A172 (cell line): ENCODE results near the gene ANGPTL1. TPM values are rescaled to one million over a fixed set of nuclear protein-coding genes. Genes with fewer than 3 reads are reported as not detected.
"Not testable (repeated sequence)": the region's sequence is repeated elsewhere in the genome, so short reads cannot be mapped to it uniquely, and the experiment has no call there.

Experiments used
- DNase-seq: peaks from one replicate; pipeline ENCODE4 v3.0.0-alpha.2; 2015; ENCODE audit warnings: low spot score
- total RNA-seq: library from RNA; depleted of rRNA; stranded (reverse); fragments of >200 nt; shearing (Covaris generic); gene quantifications from 2 replicates; pipeline ENCODE4 v1.2.3, GENCODE V29; 2014; rRNA removed

The ANGPTL1 gene
- total RNA-seq, 1 experiment from 2014 or later: not detected

- no peak for DNase-seq
These were observed 3.2 kb downstream of the ANGPTL1 start for GRCh38 chr1:178867670-178868069.

- DNase-seq: peak; percentile 40
These were observed 6.6 kb downstream of the ANGPTL1 start for GRCh38 chr1:178864326-178864725.

- DNase-seq: no peak
These were observed 8.0 kb downstream of the ANGPTL1 start for GRCh38 chr1:178862864-178863263.

GRCh38 chr1:178862416-178862815 lies 8.5 kb downstream of the ANGPTL1 start:
- no peak for DNase-seq

- no peak for DNase-seq
These were observed 13.8 kb downstream of the ANGPTL1 start for GRCh38 chr1:178857126-178857525.

- no peak for DNase-seq
These were observed 21.0 kb downstream of the ANGPTL1 start for GRCh38 chr1:178849918-178850317.

- not testable (repeated sequence) for DNase-seq
These were observed 23.0 kb downstream of the ANGPTL1 start for GRCh38 chr1:178847919-178848318.

GRCh38 chr1:178847396-178847849 lies 23.5 kb downstream of the ANGPTL1 start:
- DNase-seq: peak; percentile 53

GRCh38 chr1:178846306-178846705 lies 24.6 kb downstream of the ANGPTL1 start:
- DNase-seq: no peak

- no peak for DNase-seq
These were observed 26.4 kb downstream of the ANGPTL1 start for GRCh38 chr1:178844436-178844835.

- no peak for DNase-seq
These were observed 45.7 kb downstream of the ANGPTL1 start for GRCh38 chr1:178825167-178825566.

GRCh38 chr1:178821134-178821866 lies 49.6 kb downstream of the ANGPTL1 start:
- no peak for DNase-seq

- DNase-seq: no peak
These were observed 51.8 kb downstream of the ANGPTL1 start for GRCh38 chr1:178819123-178819522.

GRCh38 chr1:178818416-178818815 lies 52.5 kb downstream of the ANGPTL1 start:
- DNase-seq: no peak

- no peak for DNase-seq
These were observed 60.3 kb downstream of the ANGPTL1 start for GRCh38 chr1:178810585-178810984.

GRCh38 chr1:178808529-178808928 lies 62.3 kb downstream of the ANGPTL1 start:
- no peak for DNase-seq

GRCh38 chr1:178806665-178807300 lies 64.1 kb downstream of the ANGPTL1 start:
- no peak for DNase-seq

- no peak for DNase-seq
These were observed 68.0 kb downstream of the ANGPTL1 start for GRCh38 chr1:178802873-178803272.

Other genes starting within 250 kb of the ANGPTL1 start
- 13.5 and 16.5 TPM in 2 replicates for gene RALGPS2, start 145.8 kb downstream of the ANGPTL1 start, total RNA-seq
- 44.5 and 51.7 TPM in 2 replicates for gene FAM20B, start 154.8 kb upstream of the ANGPTL1 start, total RNA-seq
- gene TOR3A, start 211.0 kb upstream of the ANGPTL1 start, total RNA-seq: 49.2 and 65.1 TPM in 2 replicates